GM23338 (cell line): ENCODE results near the gene TTC33. TPM values are rescaled to one million over a fixed set of nuclear protein-coding genes. Genes with fewer than 3 reads are reported as not detected.
"Not testable (repeated sequence)": the region's sequence is repeated elsewhere in the genome, so short reads cannot be mapped to it uniquely, and the experiment has no call there.

ENCODE experiments used
- ATAC-seq: fragments of 200-7000 bp; cut with Tn5 transposase; 3 replicates; pipeline ENCODE4 v1.9.1; 2020
- DNase-seq: peaks from one replicate; pipeline ENCODE4 v3.0.0-alpha.2; 2015; ENCODE audit warnings: low spot score
- H2AFZ ChIP-seq: fragments of 200-600 bp; sonication (generic); 2 replicates; pipeline ENCODE4 v1.8.0; 2016; ENCODE audit warnings: antibody characterized with exemption, mild to moderate bottlenecking, moderate library complexity
- H3F3A ChIP-seq: fragments of 200-600 bp; sonication (generic); replicated peaks from 2 replicates; pipeline ENCODE4 v1.8.0; 2017; ENCODE audit warnings: antibody characterized with exemption, mixed run types, low read depth
- H3K27ac ChIP-seq: fragments of 200-600 bp; sonication (generic); 2 replicates; pipeline ENCODE4 v1.6.1; 2016; ENCODE audit warnings: low read depth
- H3K27me3 ChIP-seq: fragments of 200-600 bp; sonication (generic); 2 replicates; pipeline ENCODE4 v1.8.0; 2016; ENCODE audit warnings: mild to moderate bottlenecking, mixed run types, moderate library complexity; ENCODE audit not compliant: insufficient read depth
- H3K36me3 ChIP-seq: fragments of 200-600 bp; sonication (generic); 2 replicates; pipeline ENCODE4 v1.8.0; 2016; ENCODE audit warnings: mild to moderate bottlenecking; ENCODE audit not compliant: insufficient read depth
- H3K4me1 ChIP-seq: fragments of 200-600 bp; sonication (generic); 2 replicates; pipeline ENCODE4 v1.8.0; 2016; ENCODE audit warnings: mild to moderate bottlenecking, moderate library complexity; ENCODE audit not compliant: insufficient read depth
- H3K4me2 ChIP-seq: fragments of 200-600 bp; sonication (generic); 2 replicates; pipeline ENCODE4 v1.7.1; 2017; ENCODE audit warnings: mixed run types
- H3K4me3 ChIP-seq: fragments of 200-600 bp; sonication (generic); 2 replicates; pipeline ENCODE4 v1.6.1; 2016; ENCODE audit warnings: mixed run types
- H3K79me2 ChIP-seq: fragments of 200-600 bp; sonication (generic); replicated peaks from 2 replicates; pipeline ENCODE4 v1.8.0; 2017; ENCODE audit warnings: mild to moderate bottlenecking; ENCODE audit not compliant: insufficient read depth
- H3K9me2 ChIP-seq: fragments of 200-600 bp; sonication (generic); 2 replicates; pipeline ENCODE4 v1.8.0; 2017; ENCODE audit not compliant: insufficient read depth
- H4K20me1 ChIP-seq: fragments of 200-600 bp; sonication (generic); replicated peaks from 2 replicates; pipeline ENCODE4 v1.8.0; 2017; ENCODE audit warnings: mild to moderate bottlenecking; ENCODE audit not compliant: insufficient read depth
- H3K27ac Mint-ChIP-seq: 2 replicates; pipeline ENCODE4 v1.8.0; 2020; ENCODE audit warnings: inconsistent platforms, mild to moderate bottlenecking, moderate library complexity, mixed read lengths
- H3K27me3 Mint-ChIP-seq: 3 replicates; pipeline ENCODE4 v1.8.0; 2022; ENCODE audit warnings: low read depth, mild to moderate bottlenecking, moderate library complexity, mixed read lengths, inconsistent platforms; ENCODE audit not compliant: insufficient read depth, poor library complexity
- H3K36me3 Mint-ChIP-seq: 3 replicates; pipeline ENCODE4 v1.8.0; 2021; ENCODE audit warnings: low read depth, mild to moderate bottlenecking, inconsistent platforms, moderate library complexity, mixed read lengths
- H3K4me1 Mint-ChIP-seq: 3 replicates; pipeline ENCODE4 v1.8.0; 2020; ENCODE audit warnings: mild to moderate bottlenecking, inconsistent platforms, mixed read lengths
- H3K4me3 Mint-ChIP-seq: 3 replicates; pipeline ENCODE4 v1.8.0; 2021; ENCODE audit warnings: moderate library complexity, mild to moderate bottlenecking, inconsistent platforms, mixed read lengths
- H3K9me3 Mint-ChIP-seq: 3 replicates; pipeline ENCODE4 v1.8.0; 2020; ENCODE audit warnings: moderate library complexity, mild to moderate bottlenecking, inconsistent platforms, mixed read lengths
- CREB1 ChIP-seq: fragments of 250-450 bp; sonication (Bioruptor Pico); IDR thresholded peaks from 2 replicates; pipeline ENCODE4 v1.5.0; 2020; ENCODE audit warnings: low read depth, mild to moderate bottlenecking, moderate library complexity
- CTCF ChIP-seq, 2 experiments: fragments of 200-600 bp in 1 of 2; sonication (generic) in 1 of 2; conservative IDR thresholded peaks; 2 replicates each; pipeline versions ENCODE4 v1.5.1 to v1.6.1; 2016 to 2017; ENCODE audit warnings: antibody characterized with exemption in 2 of 2, low read depth in 2 of 2, mild to moderate bottlenecking in 2 of 2, moderate library complexity in 1 of 2
- ETS1 ChIP-seq: IDR thresholded peaks from 2 replicates; pipeline ENCODE4 v1.6.1; 2016; ENCODE audit warnings: antibody characterized with exemption
- EZH2phosphoT487 ChIP-seq: fragments of 200-600 bp; sonication (generic); IDR thresholded peaks from one replicate; pipeline ENCODE4 v1.8.1; 2018; ENCODE audit warnings: antibody characterized with exemption; ENCODE audit not compliant: unreplicated experiment
- JUNB ChIP-seq: IDR thresholded peaks from one replicate; pipeline ENCODE4 v1.6.1; 2016; ENCODE audit warnings: antibody characterized with exemption; ENCODE audit not compliant: unreplicated experiment
- REST ChIP-seq: IDR thresholded peaks from one replicate; pipeline ENCODE4 v1.6.1; 2018; ENCODE audit warnings: antibody characterized with exemption; ENCODE audit not compliant: unreplicated experiment
- STAT1 ChIP-seq: IDR thresholded peaks from one replicate; pipeline ENCODE4 v1.6.1; 2016; ENCODE audit warnings: antibody characterized with exemption; ENCODE audit not compliant: unreplicated experiment
- ZNF114 ChIP-seq: fragments of 250-450 bp; sonication (Bioruptor Pico); IDR thresholded peaks from 2 replicates; pipeline ENCODE4 v1.5.0; 2020; ENCODE audit warnings: mild to moderate bottlenecking, moderate library complexity
- polyA plus RNA-seq: library from polyadenylated mRNA; unstranded; fragments of >200 nt; fragmentation: Nextera tagmentation; extraction: Ambion mirVana; gene quantifications from 2 replicates; pipeline ENCODE4 v1.2.1, GENCODE V29; 2016
- total RNA-seq: library from RNA; depleted of rRNA; stranded (reverse); fragments of >200 nt; shearing (Covaris generic); gene quantifications from 2 replicates; pipeline ENCODE4 v1.2.3, GENCODE V29; 2014

TTC33 gene
- total and polyA plus RNA-seq, 2 experiments from 2014 or later: 4.1 to 11.5 TPM

GRCh38 chr5:40794877-40795276, 39.1 kb upstream of the TTC33 start:
- H3F3A ChIP-seq, H3K27ac Mint-ChIP-seq, H2AFZ ChIP-seq, H3K27me3 Mint-ChIP-seq, H3K27ac ChIP-seq, H3K27me3 ChIP-seq, H3K9me2 ChIP-seq, H3K4me3 Mint-ChIP-seq, H3K9me3 Mint-ChIP-seq, ATAC-seq, DNase-seq, H3K4me2 ChIP-seq, H3K36me3 ChIP-seq, H3K4me3 ChIP-seq: not testable (repeated sequence)
- Mint-ChIP-seq H3K4me1 (peaks cover 22% of the 10 kb centered on the region), H3K36me3 (peaks cover 19% of the 10 kb centered on the region)
- peaks cover 16% of the 10 kb centered on the region for H3K4me1 ChIP-seq
- peaks cover 44% of the 10 kb centered on the region for H4K20me1 ChIP-seq
- peaks cover 72% of the 10 kb centered on the region for H3K79me2 ChIP-seq

GRCh38 chr5:40794340-40794739, 38.6 kb upstream of the TTC33 start:
- Histone ChIP-seq H3K79me2 (peaks cover 76% of the 10 kb centered on the region), H3K4me1 (peaks cover 11% of the 10 kb centered on the region), H4K20me1 (peaks cover 49% of the 10 kb centered on the region)
- H3K27ac ChIP-seq, H3K4me2 ChIP-seq, H3K27me3 Mint-ChIP-seq, H3K27me3 ChIP-seq, H2AFZ ChIP-seq, H3K9me3 Mint-ChIP-seq, ATAC-seq, H3F3A ChIP-seq, DNase-seq, H3K27ac Mint-ChIP-seq, H3K4me3 ChIP-seq, H3K4me3 Mint-ChIP-seq, H3K9me2 ChIP-seq, H3K36me3 ChIP-seq: not testable (repeated sequence)
- Mint-ChIP-seq H3K4me1 (peaks cover 19% of the 10 kb centered on the region), H3K36me3 (peaks cover 19% of the 10 kb centered on the region)

- H3K4me1 ChIP-seq, H3K27ac Mint-ChIP-seq, DNase-seq, H2AFZ ChIP-seq, ATAC-seq, H3K4me2 ChIP-seq, H3K9me2 ChIP-seq, H3F3A ChIP-seq, H3K27ac ChIP-seq, H3K27me3 Mint-ChIP-seq, H3K36me3 ChIP-seq, H3K4me3 ChIP-seq, H3K27me3 ChIP-seq, H3K9me3 Mint-ChIP-seq, H3K4me3 Mint-ChIP-seq: not testable (repeated sequence)
- Mint-ChIP-seq H3K36me3 (peaks cover 30% of the 10 kb centered on the region), H3K4me1 (peaks cover 13% of the 10 kb centered on the region; the same call in 2 of the 3 replicates)
- Histone ChIP-seq H4K20me1 (peaks cover 54% of the 10 kb centered on the region), H3K79me2 (peaks cover 93% of the 10 kb centered on the region)
Measured at GRCh38 chr5:40792691-40793090, 36.9 kb upstream of the TTC33 start.

- Histone ChIP-seq H3K9me2 (no peaks in the 10 kb centered on the region), H3K27me3 (no peaks in the 10 kb centered on the region), H3K36me3 (peaks cover 3% of the 10 kb centered on the region), H3K4me3 (no peak overlapping the region), H2AFZ (no peak overlapping the region), H4K20me1 (peaks cover 56% of the 10 kb centered on the region), H3K4me1 (peaks cover 4% of the 10 kb centered on the region; the same call in 1 of the 2 replicates), H3K27ac (no peak overlapping the region), H3K4me2 (no peak overlapping the region), H3F3A (no peaks in the 10 kb centered on the region), H3K79me2 (peaks cover 97% of the 10 kb centered on the region)
- H3K9me3 Mint-ChIP-seq: peaks cover 7% of the 10 kb centered on the region; the same call in 2 of the 3 replicates
- peaks cover 13% of the 10 kb centered on the region; the same call in 2 of the 3 replicates for H3K4me1 Mint-ChIP-seq
- H3K27ac Mint-ChIP-seq: no peak overlapping the region
- no peak overlapping the region for H3K4me3 Mint-ChIP-seq
- no peaks in the 10 kb centered on the region for H3K27me3 Mint-ChIP-seq
- no peak for DNase-seq
- no peak for ATAC-seq
- peaks cover 32% of the 10 kb centered on the region for H3K36me3 Mint-ChIP-seq
- no peak for TF ChIP-seq CTCF (conservative IDR thresholded peaks at IDR 0.05; ENCODE audit: low read depth in 2 of 2)
- TF ChIP-seq CREB1 (CRISPR knock-in tag): no peak
- no peak for TF ChIP-seq STAT1
- no peak for TF ChIP-seq ZNF114
- no peak for TF ChIP-seq REST
- no peak for TF ChIP-seq JUNB
- no peak for TF ChIP-seq EZH2phosphoT487
- TF ChIP-seq ETS1: no peak
Measured at GRCh38 chr5:40791715-40792139, 36.0 kb upstream of the TTC33 start.
